BJ (cell line): ENCODE data around the gene CD59. TPM values are rescaled to one million over a fixed set of nuclear protein-coding genes. Genes with fewer than 3 reads are reported as not detected.
"Not testable (repeated sequence)": the region's sequence is repeated elsewhere in the genome, so short reads cannot be mapped to it uniquely, and the experiment has no call there.

Experiments used
- CTCF ChIA-PET: fragments of 350-600 bp; formaldehyde crosslinking; extraction: SDS; loops from one replicate; lab custom pipeline; 2021; ENCODE audit warnings: antibody characterized with exemption, inconsistent platforms; lab: Yijun Ruan, JAX
- POLR2A ChIA-PET: fragments of 300-600 bp; sonication (Branson Sonifier 250); formaldehyde crosslinking; extraction: SDS; loops from one replicate; lab custom pipeline; 2021; ENCODE audit warnings: antibody characterized with exemption; lab: Charles Lee
- DNase-seq: peaks from one replicate; pipeline ENCODE4 v3.0.0-alpha.2; 2011; ENCODE audit warnings: low read depth
- H3K27me3 ChIP-seq: 2 replicates; pipeline ENCODE4 v1.6.0; 2011; ENCODE audit warnings: low read length; ENCODE audit not compliant: control insufficient read depth, insufficient read depth
- H3K36me3 ChIP-seq: 2 replicates; pipeline ENCODE4 v1.5.1; 2011; ENCODE audit warnings: low read length; ENCODE audit not compliant: control insufficient read depth, insufficient read depth
- H3K4me3 ChIP-seq: 2 replicates; pipeline ENCODE4 v1.5.1; 2011; ENCODE audit warnings: low read depth, mild to moderate bottlenecking, control low read depth, low read length
- CTCF ChIP-seq: IDR thresholded peaks from 2 replicates; pipeline ENCODE4 v1.5.1; 2011; ENCODE audit warnings: low read depth, mild to moderate bottlenecking, control low read depth, inconsistent platforms, low read length, moderate library complexity; ENCODE audit not compliant: insufficient read depth
- polyA plus RNA-seq: library from polyadenylated mRNA; depleted of rRNA; stranded (reverse); fragments of >200 nt; gene quantifications from 2 replicates; pipeline ENCODE4 v1.2.3, GENCODE V29; 2011

Gene CD59
- polyA plus RNA-seq, 1 experiment, result 1,025 TPM

GRCh38 chr11:33708985-33709384 lies 27.2 kb downstream of the CD59 start:
- CTCF ChIA-PET, result no interaction called here
- TF ChIP-seq CTCF, result no peak
- no peak for DNase-seq
- H3K4me3 ChIP-seq, result no peak overlapping the region
- POLR2A ChIA-PET, result no interaction called here
- H3K27me3 ChIP-seq, result no peaks in the 10 kb centered on the region
- H3K36me3 ChIP-seq, result peaks cover 10% of the 10 kb centered on the region

- H3K27me3 ChIP-seq, POLR2A ChIA-PET, H3K4me3 ChIP-seq, DNase-seq: not testable (repeated sequence)
- H3K36me3 ChIP-seq, result peaks cover 10% of the 10 kb centered on the region
- CTCF ChIA-PET, result interaction anchor here (0.6 to 1.4 kb wide), 2 partner anchors 8 to 120 kb away, joined by 3 to 5 read pairs; no protein-coding TSS in a partner anchor
Measured at GRCh38 chr11:33707831-33708230, 28.4 kb downstream of the CD59 start.

- H3K27me3 ChIP-seq, result no peaks in the 10 kb centered on the region
- peaks cover 9% of the 10 kb centered on the region for H3K36me3 ChIP-seq
- no peak overlapping the region for H3K4me3 ChIP-seq
- ChIA-PET POLR2A (no interaction called here), CTCF (interaction anchor here (0.7 to 1.4 kb wide), 2 partner anchors 9 to 17 kb away, joined by 3 to 5 read pairs; no protein-coding TSS in a partner anchor)
- TF ChIP-seq CTCF, result no peak
- no peak for DNase-seq
Measured at GRCh38 chr11:33706966-33707365, 29.3 kb downstream of the CD59 start.

GRCh38 chr11:33706546-33706945 lies 29.7 kb downstream of the CD59 start:
- H3K4me3 ChIP-seq, result no peak overlapping the region
- peaks cover 9% of the 10 kb centered on the region for H3K36me3 ChIP-seq
- H3K27me3 ChIP-seq, result no peaks in the 10 kb centered on the region
- CTCF ChIA-PET, result interaction anchor here (0.7 to 1.4 kb wide), 3 partner anchors 10 to 31 kb away, joined by 3 to 5 read pairs (median 3); no protein-coding TSS in a partner anchor
- TF ChIP-seq CTCF, result no peak
- POLR2A ChIA-PET, result no interaction called here
- DNase-seq, result no peak

GRCh38 chr11:33704240-33705002 lies 31.8 kb downstream of the CD59 start:
- no peak for DNase-seq
- peak; percentile 21; the same call in 1 of the 2 replicates for TF ChIP-seq CTCF
- no peak overlapping the region for H3K4me3 ChIP-seq
- ChIA-PET CTCF (interaction anchor here (0.8 to 2.8 kb wide), 3 partner anchors 11 to 343 kb away, joined by 3 to 9 read pairs (median 3); no protein-coding TSS in a partner anchor), POLR2A (no interaction called here)
- H3K36me3 ChIP-seq, result peaks cover 4% of the 10 kb centered on the region
- no peaks in the 10 kb centered on the region for H3K27me3 ChIP-seq
